ENCODE data around the gene MORN1.

MORN1 gene

DNA sequence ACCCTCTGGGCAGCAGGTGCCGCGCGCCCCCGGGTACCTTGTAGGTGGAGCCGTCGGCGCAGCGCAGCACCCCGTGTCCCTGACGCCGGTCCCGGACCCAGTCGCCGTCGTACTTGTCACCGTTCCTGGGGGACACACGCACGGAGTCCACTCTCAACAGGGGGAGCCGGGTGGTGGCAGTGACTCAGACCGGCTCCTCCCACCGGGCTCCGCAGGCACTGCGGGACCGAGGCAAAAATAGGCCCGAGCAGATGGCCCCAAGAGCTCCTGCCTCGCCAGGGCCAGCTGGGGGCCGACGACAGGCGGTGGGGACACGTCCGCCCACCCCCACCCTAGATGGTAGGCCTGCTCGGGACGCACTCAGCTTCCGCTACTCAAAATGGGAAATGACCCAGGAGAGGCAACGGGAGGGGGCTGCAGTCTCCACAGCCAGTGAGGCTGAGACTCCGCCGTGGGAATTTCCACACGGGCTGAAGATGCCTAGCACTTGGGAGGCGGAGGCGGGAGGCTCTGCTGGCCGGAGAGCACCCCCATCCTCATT is 6.3 kb downstream of the MORN1 start:
- peak; percentile 48 for DNase-seq

DNA sequence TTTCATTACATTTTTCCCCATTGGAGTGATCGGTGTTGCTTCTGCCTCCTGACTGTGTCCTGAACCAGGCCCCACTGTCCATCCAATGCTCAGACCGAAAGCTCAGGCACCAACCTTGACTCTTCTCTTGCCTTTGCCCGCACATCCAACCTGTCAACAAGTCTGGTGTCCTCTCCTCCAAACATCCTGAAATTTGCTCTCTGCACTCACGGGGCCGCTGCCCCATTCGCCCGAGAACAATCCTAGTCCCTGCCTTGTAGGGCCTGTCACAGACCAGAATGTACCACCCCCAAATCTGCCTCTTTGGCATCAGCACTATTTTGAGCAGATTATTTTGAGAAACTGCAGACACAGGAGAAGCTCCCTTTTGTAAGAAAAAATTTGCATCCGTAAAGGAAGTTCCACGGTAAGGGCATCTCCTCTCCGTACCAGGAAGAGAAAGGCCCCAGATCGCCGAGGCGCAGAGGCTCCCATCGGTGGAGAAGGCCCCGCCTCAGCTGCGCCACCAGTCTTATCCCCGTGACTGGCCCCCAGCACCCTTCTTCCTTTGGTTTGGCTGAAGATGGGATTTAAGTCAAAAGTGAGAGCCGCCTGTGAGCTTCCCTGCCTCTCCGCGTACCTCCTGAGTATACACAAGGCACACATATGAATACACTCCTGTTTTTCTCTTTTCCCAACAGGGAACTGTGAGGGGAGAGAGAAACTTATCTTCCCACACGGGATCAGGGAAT is 7.1 kb downstream of the MORN1 start:
- no peak for DNase-seq

DNA sequence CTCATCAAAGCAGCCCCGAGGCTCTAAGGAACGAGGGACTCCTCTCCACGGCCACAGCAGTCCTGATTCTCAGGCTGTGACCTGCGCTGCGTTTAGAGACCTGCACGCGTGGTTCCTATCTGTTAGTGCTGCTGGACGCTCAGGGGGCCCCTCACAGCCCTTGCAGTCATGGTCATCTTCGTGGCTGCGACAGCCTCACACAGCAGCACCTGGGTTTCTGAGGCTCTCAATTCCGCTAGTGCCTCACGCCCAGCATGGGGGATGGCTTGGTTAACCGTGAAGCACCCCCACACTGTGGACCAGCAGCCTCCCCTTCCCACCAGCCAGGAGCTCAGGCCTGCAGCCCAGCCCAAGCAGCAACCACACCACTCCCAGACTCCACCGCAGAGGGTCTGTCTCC is 7.8 kb downstream of the MORN1 start:
- DNase-seq, result no peak

DNA sequence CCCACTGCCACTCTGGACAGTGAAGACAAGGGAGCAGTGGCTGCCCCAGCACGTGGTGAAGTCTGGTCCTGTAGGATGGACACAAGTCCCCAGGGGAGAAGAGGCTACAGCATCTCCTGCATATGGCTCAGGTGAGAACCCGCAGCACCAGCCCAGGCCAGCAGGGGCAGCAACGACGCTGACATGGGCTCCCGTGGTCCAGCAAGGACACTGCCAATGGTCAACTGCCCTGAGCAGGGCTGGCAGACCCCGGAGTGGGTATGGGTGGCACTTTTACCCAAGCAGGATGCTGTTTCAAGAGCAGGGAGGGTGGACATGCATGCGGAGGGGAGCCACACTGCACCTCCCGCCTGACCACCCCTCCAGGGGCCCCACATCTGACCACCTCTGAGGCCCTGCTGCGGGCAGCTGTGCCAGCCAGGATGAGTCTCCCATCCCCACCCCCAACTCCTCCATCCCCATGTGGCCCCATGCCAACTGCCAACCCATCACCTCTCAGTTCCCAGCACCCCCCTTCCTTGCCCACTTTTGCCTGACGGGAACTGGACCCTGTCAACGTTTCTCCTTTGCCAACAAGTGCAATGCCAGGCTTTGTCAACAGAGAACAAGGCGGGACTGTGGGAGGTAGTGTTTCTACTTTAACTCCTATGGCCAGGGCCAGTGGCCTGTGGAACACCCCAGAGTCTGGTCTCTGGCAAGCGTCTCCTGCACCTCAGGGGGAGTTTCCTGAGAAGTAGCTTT is 8.6 kb downstream of the MORN1 start:
- peak; percentile 42 for DNase-seq

DNA sequence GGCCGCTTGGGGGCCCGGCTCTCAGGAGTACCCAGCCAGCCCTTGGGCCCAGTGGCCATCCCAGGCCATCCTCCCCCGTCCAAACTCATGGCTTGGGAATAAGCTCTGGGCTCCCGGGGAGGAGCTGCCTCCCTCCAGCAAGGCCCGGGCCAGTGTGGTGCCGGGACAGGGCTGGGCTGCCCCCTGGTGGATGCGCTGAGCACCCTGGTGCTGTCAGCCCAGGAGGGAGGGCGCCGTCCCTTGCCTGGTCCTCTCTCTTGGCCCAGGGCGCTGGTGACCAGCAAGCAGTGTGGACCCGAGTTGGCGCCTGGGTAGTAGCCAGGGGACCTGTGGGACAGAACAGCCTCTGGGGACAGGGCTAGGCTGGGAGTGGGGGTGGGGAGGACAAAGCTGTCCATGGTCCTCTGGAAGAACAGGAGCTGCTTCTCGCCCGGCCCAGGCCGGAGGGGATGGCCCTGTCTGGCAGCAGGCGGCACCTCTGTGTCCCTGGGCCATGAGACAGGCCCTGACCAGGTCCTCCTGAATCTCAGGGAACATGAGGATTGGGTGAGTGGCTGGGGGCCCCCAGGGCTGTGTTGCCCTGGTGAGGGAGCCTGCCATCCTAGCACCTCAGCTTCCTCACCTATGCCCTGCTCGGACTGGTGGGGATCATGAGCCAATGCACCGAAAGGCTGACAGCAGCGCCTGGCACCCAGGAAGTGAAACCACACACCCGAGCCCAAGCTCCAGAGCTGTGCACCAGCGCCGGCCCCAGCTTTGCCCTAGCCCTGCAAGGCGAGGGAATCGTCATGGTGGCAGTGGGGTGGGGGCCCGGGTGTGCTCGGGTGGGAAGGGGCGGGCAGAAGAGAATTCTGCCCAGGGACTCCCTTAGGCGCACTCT is 9.4 kb downstream of the MORN1 start:
- DNase-seq, result peak; percentile 86

DNA sequence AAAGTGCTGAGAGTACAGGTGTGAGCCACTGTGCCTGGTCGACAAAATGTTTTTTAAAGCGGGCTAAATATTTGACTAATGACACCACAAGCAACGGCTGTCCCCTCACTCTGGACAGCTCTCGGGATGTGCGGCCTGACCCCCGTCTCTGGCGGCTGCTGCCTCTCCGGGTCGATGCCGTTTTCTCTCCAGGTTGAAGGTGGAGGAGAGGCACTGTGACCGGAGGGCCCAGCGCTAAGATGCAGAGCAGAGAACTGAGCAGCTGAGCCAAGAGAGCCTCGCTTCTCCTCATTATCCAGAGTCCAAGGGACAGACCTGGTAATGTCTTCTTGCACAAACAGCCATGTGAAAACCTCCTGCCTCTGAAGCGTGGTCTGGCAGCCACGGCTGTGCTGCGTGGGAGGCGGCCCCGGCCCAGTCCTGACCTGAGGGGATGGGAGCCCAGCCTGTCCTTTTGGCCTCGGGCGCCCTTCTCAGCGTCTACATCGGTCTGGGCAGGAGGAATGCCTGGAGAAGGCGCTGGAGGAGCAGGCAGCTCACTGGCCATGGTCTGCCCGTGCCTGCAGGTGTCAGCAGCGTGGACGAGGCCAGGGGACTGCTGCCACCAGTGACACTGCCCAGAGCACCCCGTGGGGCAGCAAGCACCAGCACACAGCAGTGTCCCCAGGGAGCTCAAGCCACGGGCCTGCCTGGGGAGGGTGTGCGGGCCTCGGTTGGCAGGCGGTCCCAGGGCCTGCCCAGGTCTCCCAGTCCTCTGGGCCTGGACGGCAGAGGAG is 10.3 kb downstream of the MORN1 start:
- DNase-seq, result no peak

DNA sequence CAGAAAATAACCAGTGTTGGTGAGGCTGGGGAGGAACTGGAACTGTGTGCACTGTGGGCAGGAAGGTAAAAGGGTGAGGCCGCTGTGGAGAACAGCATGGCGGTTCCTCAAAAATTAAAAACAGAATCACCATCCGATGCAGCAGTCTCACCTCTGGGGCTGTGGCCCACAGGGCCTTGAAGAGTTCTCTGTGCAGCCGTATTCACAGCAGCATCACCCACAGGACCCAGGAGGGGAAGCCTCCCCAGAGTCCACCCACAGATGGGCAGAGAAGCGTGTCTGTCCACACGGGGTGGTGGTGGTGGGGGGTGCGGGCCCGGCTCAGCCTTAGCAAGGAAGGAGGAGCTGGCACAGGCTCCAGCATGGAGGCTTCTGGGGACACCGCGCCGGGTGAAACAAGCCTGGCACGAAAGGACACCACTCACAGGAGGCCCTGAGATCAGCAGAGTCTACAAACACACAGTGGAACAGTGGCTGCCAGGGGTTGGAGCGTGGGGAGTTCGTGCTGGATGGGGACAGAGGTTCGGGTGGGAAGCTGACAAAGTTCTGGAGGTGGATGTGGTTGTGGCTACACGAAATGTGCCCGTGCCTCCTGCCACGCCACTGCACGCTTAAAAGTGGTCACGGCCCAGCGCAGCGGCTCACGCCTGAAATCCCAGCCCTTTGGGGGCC is 11.5 kb downstream of the MORN1 start:
- no peak for DNase-seq

DNA sequence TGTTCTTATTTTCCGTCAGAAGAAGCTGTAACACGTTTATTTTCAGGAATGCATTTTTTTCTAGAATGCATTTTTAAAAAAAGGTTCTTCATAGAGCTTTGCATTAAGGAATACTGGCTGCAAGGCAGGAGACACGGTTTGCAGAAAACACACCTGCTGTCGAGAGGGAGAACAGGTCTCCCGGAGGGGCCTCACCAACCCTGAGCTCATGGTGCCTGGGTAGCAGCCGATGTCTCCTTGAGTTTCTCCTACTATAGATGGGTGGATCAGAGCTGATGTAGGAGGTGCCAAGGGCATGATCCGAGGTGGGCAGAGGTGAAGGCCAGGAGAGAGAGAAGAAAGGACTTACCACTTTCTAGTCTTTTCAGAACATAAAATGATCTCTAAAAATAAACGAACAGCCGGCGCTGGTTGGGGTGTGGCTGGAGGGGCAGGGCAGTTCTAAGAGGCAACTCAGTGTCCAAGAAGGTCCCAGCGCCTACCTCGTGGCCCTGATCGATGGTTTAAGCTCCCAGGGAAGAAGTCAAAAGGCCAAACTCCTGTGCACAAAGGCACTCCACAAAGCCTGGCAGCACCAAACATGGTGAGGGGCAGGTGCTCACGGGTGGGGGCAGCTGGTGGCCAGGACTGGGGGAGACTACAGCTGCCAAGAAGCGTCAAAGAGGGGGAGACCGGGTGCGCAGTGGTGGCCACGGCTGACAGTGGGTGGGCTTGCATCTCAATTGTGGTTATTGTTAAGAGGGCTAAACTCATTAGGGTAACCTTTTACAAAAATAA is 12.2 kb downstream of the MORN1 start:
- DNase-seq, result no peak

DNA sequence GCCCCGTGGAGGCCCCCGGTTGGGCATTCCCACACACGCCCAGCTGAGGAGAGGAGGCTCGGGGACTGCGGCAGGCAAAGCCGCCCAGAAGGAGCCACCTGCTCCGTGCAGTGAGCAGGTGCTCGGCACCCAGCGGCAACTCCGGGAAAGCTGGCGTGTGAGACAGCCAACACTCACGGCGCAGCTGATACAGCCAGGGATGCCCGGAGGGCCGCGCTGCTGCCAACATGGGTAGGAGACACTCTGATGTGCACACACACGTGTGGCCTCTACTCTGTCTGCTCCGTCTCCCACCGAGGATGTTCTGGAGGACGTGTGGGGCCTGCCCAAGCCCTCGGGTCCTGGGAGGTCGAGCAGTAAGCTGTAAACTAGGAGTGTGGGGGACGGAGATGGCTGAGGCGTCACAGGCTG is 12.9 kb downstream of the MORN1 start:
- no peak for DNase-seq

DNA sequence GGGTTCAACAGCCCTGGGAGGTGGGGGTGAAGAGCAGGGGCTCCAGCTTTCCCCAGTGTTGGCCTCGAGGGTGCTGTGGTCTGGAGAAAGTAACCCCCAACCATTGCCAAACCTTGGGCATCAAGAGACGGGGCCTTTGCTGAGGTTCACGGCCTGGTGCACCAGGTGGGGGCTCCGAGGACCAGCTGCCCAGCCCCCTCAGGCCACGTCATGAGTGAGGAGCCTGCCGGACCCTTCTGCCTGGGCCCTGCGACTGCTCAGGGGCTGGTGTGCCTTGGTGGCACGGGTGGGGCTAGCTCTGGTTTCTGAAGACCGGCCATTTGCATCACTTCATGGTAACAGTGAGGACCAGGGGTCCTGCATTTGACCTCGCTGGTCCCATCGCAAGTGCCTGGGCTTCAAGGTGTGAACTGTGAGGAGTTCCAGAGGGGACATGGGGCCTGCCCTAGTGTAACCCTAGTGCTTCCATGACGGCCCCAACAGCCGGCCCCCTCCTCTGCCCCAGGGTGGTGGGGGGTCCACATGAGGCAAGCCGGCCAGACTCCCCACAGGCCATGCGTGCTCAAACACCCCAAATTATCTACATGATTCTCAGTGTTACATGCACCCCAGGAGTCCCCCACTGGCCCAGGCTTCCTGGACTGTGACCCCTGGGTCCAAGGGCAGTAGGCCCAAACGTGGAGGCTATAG is 13.5 kb downstream of the MORN1 start:
- no peak for DNase-seq

DNA sequence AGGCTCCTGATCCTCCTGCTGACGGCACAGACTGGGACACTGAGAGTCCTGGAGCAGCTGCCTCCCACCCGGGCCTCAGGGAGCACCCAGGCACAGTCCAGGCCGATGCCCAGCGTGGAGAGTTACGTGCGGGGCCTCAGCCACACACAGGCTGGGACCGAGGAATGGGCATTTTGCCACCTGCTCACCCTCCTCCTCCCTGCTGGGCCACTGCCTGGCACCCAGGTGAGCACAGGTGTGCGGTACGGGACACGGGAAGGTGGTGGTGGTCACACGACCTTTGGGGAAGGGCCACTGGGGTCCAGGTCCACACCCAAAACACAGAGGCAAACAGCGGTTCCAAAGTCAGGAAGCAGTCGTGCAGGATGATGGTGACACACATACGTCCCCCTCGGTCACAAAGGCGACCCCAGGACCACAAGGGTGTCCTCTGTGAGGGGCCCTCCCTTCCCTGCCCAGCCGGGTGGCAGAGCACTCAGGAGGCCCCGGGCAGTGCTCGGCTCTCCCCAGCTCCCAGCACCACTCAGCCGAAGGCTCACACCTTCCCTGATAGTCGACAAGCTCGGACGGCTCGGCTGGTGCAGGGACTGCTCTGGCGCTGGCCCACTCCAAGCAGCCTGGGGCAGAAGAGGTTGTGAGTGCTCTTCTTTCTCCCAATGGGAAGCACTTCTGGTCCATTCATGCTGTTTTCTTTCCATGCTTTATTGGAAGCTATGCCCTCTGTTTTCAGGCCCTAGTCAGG is 14.3 kb downstream of the MORN1 start:
- no peak for DNase-seq

DNA sequence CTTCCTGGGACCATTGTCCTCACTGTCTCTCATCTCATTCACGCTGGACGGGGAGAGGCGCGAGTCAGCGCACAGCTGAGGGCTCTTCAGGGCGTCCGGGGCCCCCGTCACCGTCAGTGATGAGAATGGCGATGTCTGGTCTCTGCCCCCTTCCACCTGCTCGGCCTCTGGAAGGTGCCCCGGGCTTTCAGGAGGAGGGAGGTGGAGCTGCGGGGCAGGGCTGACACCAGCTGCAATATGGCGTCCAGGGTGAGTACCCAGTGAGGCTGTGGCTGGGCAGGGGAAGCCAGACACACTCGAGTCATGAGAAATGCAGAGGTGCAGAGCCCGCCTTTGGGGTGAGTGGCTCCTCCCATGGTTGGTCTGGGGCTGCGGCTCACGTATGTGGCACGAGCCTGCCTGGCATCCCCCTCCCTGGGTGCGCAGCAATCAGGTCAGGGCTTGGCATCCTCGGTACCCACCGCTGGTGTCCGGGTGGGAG is 15.1 kb downstream of the MORN1 start:
- no peak for DNase-seq

DNA sequence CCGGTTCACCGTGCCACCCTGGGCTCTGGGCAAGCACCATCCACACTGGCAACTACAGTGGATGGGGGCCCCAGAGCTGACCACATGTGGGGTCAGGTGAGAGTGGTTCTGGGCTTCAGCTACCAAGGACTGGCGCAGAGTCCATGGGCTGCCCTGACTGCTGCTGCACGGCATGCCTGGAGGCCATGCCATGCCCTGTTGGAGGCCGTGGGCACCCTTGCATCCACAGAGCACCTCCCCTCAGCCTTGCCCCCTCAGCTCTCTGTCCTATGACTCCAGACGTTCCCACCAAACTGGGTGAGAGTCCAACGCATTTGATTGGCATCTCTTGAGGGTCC is 15.5 kb downstream of the MORN1 start:
- DNase-seq, result no peak

DNA sequence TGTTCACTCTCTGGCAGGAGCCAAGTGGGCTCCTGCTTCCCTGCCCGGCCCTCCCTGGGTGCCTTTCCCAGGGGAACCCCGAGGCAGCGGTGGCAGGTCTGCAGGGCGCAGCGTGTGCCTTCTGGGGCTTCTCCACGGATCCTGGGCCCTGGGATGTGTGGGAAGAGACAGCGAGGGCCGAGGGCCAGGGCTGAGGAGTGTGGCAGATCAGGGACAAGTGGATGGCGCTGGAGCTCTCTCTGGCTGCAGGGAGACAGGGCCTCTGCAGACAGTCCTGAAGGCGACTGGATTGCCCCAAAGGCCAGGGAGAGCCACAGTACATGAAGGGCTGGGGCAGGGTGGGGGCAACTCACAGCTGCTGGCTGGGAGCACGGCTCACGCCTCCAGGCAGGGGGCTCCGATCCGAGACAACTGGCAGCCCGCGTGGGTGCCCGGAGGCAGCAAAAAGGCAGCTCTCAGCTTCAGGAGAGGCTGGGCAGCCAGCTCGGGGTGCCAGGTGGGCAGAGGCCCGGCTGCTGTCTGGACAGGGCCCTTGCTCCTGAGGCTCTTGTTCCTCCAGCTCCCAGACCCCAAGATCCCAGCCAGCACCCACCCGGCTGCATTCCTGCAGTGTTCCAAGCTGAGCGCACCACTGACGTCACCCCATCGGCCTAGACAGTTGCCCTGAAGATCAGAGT is 16.0 kb downstream of the MORN1 start:
- no peak for DNase-seq

DNA sequence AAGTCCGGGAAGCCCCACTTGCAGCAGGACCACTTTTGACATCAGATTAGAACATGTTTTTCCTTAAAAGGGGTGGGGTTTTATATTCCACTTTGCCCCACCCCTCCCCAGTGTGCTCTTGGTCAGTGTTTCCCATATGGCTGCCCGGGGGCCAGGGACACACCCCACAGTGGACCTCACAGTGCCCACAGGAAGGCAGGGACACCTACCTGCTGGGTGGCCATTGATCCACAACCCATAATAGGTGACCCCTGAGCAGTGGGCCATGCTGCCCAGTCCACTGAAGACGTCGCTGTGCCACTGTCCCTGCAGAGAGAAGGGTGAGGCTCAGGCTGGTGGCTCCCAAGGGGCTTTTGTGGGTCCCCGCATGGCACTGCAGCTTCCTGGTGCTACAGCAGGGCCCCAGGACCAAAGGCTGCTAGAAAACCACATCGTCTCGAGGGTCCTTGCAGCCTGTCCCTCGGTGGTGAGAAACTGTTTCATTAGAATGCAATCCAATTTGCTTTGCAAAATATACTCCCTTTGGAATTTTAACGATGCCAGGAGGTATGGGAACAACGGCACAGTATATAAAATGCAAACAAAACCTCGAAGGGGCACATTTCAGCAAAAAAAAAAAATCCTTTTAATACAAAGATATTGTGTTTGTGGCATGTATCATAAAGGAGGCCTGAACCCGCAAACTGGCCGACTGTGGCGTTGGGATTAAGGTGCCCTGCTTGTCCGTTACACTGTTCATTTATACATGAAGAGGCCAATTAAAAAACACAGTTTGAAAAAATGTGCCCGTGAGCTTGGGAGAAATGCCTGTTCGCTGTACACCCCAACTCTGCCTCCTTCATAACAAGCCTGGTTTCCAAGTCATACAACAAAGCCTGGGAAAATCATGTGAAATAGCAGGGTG is 16.9 kb downstream of the MORN1 start:
- no peak for DNase-seq

DNA sequence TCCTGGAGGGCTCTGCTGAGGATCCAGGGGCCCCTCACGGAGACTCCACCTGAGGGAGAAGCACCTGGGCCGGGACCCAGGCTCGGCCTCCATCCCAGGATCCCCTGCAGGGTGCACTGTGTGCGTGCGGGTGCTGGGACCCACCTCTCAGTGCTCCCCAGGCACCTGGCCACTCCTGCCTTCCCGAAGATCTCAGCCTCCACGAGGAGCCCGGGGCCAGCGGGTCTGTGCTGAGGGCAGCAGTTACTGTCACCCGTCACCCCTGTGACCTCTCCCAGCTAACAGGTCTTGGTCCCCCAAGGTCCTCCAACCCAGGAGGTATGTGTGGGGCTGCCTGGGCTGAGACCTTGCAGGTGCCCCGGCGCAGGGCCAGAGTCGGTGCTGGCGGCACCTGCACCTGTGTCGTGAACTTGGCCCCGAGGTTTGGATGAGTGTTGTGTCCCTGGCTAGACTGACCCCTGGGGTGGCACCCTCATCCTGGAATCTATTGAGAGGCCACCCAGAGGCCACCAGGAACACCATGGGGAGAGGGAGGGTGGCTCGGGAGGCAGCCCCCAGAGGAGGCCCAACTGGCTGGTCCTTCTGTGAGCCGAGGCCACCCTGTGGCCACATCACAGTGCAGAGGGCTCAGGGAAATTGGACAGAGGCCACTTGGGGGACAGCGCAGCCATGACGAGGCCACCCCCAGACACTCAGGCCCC is 17.7 kb downstream of the MORN1 start:
- no peak for DNase-seq
